Measurements from ENCODE around the gene RPS27L. TPM values are rescaled to one million over a fixed set of nuclear protein-coding genes. Genes with fewer than 3 reads are reported as not detected.
A peak's percentile ranks its signal among the peaks of the same experiment; 100 is the strongest.

RPS27L gene
- total RNA-seq, 1 experiment from 2014 or later, result 133 TPM

DNA sequence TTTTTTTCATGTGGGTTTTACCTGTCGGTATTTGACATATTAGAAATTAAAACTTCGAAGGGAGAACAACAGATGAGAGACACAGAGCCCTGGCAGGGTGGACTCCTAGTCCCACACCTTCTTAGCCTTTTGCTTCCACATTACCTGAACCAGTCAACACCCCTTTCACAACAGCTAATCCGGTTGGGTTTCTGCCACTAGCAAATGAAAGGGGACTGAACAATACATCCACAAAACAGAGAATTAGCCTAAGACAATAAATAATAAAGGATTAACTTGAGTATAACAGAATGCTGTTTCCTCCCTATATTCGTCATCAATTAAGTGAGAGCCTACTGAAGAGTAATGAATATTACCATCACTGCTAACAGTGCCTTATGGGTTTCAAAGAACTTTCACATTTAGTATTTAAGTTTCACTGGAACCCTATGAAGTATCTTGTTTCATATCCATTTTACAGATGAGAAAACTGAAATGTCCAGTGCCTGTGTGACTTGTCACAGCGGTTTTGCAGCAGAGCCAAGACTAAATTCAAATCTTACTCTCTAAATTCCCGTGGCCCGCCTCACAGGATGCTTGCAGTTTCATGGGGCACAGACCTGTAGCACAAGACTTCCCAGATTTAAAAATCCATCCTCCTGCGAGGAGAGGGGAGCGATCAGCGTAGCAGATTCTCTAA, 31.1 kb upstream of the RPS27L start:
- ATAC-seq (peak; percentile 5), DNase-seq (ENCODE audit: low spot score) (no peak)
- no peaks in the 10 kb centered on the region; the same call in 1 of the 2 replicates for H3K27me3 Mint-ChIP-seq (ENCODE audit: low read depth)
- no peaks in the 10 kb centered on the region for H3K9me3 Mint-ChIP-seq
- peak overlapping the region; percentile 93 for H3K27ac Mint-ChIP-seq
- H3K4me3 Mint-ChIP-seq, result peak overlapping the region; percentile 79
- CTCF ChIA-PET, result interaction anchor here (0.5 to 1.0 kb wide), 4 partner anchors 22 to 67 kb away, joined by 3 to 4 read pairs (median 3); no protein-coding TSS in a partner anchor
- POLR2A ChIA-PET, result interaction anchor here (0.9 to 1.2 kb wide), 3 partner anchors 14 to 137 kb away, joined by 3 to 4 read pairs (median 3); no protein-coding TSS in a partner anchor
- H3K36me3 Mint-ChIP-seq, result no peaks in the 10 kb centered on the region
- peaks cover 31% of the 10 kb centered on the region for H3K4me1 Mint-ChIP-seq
- TF ChIP-seq USF2 (CRISPR knock-in tag; IDR thresholded peaks at IDR 0.05) (no peak), TEAD4 (CRISPR knock-in tag; IDR thresholded peaks at IDR 0.05) (no peak), E2F1 (CRISPR knock-in tag; IDR thresholded peaks at IDR 0.05) (no peak), STAT6 (CRISPR knock-in tag; conservative IDR thresholded peaks at IDR 0.05; ENCODE audit: low read depth) (no peak), IRF1 (CRISPR knock-in tag; IDR thresholded peaks at IDR 0.05) (no peak), GRHL2 (CRISPR knock-in tag; IDR thresholded peaks at IDR 0.05; ENCODE audit: insufficient replicate concordance, severe bottlenecking) (no peak), ZBTB21 (CRISPR knock-in tag; IDR thresholded peaks at IDR 0.05; ENCODE audit: borderline replicate concordance) (no peak), ZNF138 (CRISPR knock-in tag; conservative IDR thresholded peaks at IDR 0.05) (no peak), IRF2 (CRISPR knock-in tag; IDR thresholded peaks at IDR 0.05; ENCODE audit: borderline replicate concordance, low read depth) (no peak), ELF4 (CRISPR knock-in tag; IDR thresholded peaks at IDR 0.05; ENCODE audit: low read depth) (no peak), ZNF317 (CRISPR knock-in tag; IDR thresholded peaks at IDR 0.05; ENCODE audit: borderline replicate concordance, low read depth) (no peak)
- TF ChIP-seq, protein P1, sequence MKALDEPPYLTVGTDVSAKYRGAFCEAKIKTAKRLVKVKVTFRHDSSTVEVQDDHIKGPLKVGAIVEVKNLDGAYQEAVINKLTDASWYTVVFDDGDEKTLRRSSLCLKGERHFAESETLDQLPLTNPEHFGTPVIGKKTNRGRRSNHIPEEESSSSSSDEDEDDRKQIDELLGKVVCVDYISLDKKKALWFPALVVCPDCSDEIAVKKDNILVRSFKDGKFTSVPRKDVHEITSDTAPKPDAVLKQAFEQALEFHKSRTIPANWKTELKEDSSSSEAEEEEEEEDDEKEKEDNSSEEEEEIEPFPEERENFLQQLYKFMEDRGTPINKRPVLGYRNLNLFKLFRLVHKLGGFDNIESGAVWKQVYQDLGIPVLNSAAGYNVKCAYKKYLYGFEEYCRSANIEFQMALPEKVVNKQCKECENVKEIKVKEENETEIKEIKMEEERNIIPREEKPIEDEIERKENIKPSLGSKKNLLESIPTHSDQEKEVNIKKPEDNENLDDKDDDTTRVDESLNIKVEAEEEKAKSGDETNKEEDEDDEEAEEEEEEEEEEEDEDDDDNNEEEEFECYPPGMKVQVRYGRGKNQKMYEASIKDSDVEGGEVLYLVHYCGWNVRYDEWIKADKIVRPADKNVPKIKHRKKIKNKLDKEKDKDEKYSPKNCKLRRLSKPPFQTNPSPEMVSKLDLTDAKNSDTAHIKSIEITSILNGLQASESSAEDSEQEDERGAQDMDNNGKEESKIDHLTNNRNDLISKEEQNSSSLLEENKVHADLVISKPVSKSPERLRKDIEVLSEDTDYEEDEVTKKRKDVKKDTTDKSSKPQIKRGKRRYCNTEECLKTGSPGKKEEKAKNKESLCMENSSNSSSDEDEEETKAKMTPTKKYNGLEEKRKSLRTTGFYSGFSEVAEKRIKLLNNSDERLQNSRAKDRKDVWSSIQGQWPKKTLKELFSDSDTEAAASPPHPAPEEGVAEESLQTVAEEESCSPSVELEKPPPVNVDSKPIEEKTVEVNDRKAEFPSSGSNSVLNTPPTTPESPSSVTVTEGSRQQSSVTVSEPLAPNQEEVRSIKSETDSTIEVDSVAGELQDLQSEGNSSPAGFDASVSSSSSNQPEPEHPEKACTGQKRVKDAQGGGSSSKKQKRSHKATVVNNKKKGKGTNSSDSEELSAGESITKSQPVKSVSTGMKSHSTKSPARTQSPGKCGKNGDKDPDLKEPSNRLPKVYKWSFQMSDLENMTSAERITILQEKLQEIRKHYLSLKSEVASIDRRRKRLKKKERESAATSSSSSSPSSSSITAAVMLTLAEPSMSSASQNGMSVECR (CRISPR knock-in tag; IDR thresholded peaks at IDR 0.05; ENCODE audit: borderline replicate concordance), result no peak
- TF ChIP-seq, protein P2, sequence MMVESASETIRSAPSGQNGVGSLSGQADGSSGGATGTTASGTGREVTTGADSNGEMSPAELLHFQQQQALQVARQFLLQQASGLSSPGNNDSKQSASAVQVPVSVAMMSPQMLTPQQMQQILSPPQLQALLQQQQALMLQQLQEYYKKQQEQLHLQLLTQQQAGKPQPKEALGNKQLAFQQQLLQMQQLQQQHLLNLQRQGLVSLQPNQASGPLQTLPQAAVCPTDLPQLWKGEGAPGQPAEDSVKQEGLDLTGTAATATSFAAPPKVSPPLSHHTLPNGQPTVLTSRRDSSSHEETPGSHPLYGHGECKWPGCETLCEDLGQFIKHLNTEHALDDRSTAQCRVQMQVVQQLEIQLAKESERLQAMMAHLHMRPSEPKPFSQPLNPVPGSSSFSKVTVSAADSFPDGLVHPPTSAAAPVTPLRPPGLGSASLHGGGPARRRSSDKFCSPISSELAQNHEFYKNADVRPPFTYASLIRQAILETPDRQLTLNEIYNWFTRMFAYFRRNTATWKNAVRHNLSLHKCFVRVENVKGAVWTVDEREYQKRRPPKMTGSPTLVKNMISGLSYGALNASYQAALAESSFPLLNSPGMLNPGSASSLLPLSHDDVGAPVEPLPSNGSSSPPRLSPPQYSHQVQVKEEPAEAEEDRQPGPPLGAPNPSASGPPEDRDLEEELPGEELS (CRISPR knock-in tag; IDR thresholded peaks at IDR 0.05), result no peak
- TF ChIP-seq, protein P3, sequence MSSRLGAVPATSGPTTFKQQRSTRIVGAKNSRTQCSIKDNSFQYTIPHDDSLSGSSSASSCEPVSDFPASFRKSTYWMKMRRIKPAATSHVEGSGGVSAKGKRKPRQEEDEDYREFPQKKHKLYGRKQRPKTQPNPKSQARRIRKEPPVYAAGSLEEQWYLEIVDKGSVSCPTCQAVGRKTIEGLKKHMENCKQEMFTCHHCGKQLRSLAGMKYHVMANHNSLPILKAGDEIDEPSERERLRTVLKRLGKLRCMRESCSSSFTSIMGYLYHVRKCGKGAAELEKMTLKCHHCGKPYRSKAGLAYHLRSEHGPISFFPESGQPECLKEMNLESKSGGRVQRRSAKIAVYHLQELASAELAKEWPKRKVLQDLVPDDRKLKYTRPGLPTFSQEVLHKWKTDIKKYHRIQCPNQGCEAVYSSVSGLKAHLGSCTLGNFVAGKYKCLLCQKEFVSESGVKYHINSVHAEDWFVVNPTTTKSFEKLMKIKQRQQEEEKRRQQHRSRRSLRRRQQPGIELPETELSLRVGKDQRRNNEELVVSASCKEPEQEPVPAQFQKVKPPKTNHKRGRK (CRISPR knock-in tag; IDR thresholded peaks at IDR 0.05; ENCODE audit: borderline replicate concordance), result no peak
- TF ChIP-seq, protein P4, sequence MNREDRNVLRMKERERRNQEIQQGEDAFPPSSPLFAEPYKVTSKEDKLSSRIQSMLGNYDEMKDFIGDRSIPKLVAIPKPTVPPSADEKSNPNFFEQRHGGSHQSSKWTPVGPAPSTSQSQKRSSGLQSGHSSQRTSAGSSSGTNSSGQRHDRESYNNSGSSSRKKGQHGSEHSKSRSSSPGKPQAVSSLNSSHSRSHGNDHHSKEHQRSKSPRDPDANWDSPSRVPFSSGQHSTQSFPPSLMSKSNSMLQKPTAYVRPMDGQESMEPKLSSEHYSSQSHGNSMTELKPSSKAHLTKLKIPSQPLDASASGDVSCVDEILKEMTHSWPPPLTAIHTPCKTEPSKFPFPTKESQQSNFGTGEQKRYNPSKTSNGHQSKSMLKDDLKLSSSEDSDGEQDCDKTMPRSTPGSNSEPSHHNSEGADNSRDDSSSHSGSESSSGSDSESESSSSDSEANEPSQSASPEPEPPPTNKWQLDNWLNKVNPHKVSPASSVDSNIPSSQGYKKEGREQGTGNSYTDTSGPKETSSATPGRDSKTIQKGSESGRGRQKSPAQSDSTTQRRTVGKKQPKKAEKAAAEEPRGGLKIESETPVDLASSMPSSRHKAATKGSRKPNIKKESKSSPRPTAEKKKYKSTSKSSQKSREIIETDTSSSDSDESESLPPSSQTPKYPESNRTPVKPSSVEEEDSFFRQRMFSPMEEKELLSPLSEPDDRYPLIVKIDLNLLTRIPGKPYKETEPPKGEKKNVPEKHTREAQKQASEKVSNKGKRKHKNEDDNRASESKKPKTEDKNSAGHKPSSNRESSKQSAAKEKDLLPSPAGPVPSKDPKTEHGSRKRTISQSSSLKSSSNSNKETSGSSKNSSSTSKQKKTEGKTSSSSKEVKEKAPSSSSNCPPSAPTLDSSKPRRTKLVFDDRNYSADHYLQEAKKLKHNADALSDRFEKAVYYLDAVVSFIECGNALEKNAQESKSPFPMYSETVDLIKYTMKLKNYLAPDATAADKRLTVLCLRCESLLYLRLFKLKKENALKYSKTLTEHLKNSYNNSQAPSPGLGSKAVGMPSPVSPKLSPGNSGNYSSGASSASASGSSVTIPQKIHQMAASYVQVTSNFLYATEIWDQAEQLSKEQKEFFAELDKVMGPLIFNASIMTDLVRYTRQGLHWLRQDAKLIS (CRISPR knock-in tag; IDR thresholded peaks at IDR 0.05; ENCODE audit: borderline replicate concordance), result no peak
